GM19240 (cell line): ENCODE data around the gene UBALD1.
"Not testable (repeated sequence)": the region's sequence is repeated elsewhere in the genome, so short reads cannot be mapped to it uniquely, and the experiment has no call there.

Experiments used
- DNase-seq: peaks from one replicate; pipeline ENCODE4 v3.0.0; 2011; ENCODE audit warnings: low spot score; ENCODE audit not compliant: insufficient read length

The UBALD1 gene

DNA sequence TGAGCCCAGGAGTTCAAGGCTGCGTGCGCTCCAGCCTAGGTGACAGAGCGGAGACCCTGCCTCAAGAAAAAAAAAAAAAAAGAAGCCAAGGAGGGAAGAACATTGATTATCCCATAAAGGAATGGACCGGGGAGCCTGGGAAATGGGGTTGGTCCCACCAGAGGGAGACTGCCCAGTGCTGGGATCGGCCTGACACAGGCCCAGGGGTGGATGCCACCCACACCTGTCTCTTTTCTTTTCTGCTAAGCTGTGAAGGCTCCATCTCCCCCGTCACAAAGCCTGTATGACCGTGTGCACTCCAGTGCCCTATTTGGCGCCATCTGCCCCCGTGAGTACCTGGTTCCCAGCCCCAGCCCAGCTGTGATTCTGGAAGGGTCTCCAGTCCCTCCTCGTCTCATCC is 15.7 kb downstream of the UBALD1 start:
- DNase-seq = no peak

DNA sequence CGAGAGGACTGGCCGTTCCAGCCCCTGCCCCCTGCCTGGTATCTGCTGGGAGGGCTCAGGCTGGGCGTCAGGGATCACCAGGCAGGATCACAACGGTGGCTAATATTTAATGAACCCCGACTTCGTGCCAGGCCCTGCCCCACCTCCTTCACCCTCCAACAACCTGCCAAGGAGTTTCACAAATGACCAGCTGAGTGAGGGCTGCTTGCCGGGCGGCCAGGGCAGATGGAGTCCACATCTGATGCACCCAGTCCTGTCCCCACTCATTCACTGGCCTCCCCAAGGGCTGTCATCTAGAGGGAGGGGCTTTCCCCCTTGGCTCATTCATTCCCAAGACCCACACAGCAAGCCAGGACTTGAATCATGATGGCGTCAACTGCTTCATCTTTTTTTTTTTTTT is 17.5 kb downstream of the UBALD1 start:
- no peak for DNase-seq

DNA sequence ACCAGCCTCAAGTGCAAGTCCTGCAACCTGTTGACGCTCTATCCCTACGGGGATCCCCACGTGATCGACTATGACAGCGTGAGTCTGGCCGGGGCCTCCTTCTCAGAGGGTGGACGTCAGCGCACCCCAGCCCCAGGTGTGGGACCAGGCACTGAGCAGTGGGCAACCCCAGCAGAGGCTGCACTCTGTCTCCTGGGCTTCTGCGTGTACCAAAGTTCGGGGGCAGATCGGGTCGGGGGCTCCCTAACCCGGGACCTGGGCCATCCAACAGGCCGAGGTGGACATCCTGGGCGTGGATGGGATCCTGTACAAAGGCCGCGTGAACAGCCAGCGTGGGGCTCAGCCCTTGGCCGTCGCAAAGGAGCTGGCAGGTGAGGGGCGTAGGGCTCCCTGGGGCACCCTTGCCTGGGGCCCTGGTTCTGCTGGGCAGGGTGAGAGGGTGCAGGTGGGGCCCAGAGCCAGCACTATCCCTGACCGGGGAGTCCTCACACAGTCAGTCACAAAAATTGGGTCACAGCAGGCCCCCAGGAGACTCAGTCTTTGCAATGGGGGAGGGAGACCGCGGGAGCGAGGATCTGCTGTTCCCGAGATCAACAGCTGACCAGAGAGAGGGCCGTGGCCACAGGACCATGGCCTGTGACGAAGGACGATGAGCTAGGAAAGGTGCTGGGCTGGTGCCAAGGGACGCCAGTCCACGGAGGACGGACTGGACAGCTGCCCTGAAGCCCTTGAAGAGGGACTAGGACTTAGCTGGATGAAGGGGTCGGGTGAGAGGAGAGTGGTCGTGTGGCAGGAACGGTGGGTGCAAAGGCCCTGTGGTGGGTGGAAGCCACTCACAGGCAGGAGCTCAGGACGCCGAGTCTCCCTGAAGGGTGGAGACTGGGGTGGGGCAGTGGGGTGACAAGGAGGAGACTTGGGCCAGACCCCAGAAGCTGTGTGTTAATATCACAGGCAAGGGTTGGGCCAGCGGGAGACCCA is 20.0 kb downstream of the UBALD1 start:
- DNase-seq = no peak

DNA sequence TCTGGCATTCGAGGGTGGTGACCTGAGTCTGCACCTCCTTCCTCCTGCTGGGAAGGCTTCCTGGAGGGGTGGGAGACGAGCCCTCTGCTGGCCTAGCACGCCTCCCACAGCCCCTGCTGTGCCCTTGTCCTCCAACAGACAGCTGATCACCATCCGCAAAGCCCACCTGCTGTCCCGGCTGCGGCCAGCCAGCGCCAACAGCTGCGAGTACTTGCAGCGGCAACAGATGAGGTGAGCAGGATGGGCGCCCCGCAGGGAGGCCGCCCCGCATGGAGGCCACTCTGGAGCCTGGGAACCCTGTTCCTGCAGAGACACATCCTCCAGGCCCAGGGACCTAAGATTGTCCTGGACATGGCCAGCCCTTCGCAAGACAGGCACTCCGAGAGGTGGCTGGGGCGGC is 21.6 kb downstream of the UBALD1 start:
- DNase-seq = no peak

DNA sequence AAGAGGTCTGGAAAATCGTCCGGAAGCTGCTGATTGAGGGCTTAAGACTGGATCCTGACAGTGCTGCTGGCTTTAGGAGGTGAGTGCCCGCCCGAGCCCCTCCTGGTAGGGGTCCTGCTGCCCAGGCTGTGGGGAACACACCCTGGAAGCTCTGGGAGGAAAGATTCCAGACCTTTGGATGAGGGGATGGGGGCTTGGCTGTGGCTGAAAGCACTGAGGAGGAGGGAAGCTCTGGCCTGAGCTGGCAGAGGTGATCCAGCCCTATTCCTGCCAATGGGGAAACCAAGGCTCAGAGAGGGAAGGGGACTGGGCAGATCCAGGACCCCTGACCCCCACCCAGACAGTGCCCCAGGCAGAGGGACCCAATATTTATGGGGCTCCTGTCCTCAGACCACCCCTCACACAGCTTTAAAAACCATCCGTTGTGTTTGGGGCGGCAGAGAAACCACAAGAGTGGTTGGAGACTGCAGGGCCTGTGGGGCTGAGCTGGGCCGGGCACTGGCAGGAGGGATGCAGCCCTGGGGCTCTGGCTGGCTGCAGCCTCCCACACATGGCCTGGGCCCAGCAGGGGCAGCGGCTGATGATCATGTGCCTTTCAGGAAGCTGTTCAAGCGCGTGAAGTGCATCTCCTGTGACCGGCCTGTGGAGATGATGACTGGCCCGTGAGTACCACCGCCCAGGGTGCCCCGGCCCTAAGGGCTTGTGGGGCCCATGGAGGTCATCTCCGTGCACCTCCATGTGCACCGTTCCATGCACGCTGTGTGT is 22.8 kb downstream of the UBALD1 start:
- no peak for DNase-seq

DNA sequence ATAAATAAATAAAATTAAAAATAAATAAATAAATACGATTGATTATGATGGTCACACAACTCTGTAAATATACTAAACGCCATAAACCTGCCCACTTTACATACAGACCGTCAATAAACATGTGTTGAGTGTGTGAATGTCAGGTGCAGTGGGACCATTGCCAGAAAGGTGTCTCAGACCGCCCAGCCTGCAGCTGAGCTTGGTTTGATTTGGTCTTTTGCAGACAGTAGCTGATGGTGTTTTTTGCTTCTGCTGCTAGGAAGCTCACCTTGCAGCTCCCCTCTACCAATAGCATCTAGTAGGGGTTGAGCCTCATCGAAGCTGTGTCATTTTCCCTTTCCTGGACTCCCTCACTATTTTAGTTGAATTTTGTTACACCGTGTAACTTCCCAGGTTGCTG is 23.5 kb downstream of the UBALD1 start:
- no peak for DNase-seq

DNA sequence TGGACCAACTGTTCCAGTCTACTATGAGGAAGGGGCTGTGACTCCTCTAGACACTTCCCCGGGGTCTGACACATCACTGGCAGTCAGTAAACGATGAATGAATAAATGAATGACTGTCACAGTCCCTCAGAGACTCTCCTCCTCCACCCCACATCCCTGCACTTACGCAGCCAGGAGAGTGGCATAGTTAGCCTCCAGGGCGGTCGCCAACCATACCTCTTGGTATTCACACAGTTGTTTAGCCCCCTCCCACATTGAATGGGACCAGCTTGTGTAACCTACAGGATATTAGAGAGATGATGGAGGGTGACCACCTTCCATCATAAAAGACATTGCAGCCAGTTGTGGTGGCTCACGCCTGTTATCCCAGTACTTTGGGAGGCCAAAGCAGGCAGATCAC is 25.7 kb downstream of the UBALD1 start:
- DNase-seq = no peak

DNA sequence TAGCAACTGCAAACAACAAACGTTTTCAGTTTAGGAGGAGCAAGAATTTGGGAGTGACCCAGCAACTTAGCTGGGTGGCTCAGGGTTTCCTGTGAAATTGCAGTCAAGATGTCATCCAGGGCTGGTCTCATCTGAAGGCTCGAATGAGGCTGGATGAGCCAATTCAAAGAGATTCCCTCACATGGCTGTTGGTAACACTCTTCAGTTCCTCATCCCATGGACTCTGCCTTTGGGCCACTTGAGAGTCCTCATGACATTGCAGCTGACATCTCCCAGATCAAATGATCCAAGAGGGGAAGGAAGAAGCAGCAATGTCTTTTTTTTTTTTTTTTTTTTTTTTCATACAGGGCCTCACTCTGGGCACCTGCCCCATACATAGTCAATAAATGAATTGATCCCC is 26.3 kb downstream of the UBALD1 start:
- no peak for DNase-seq

DNA sequence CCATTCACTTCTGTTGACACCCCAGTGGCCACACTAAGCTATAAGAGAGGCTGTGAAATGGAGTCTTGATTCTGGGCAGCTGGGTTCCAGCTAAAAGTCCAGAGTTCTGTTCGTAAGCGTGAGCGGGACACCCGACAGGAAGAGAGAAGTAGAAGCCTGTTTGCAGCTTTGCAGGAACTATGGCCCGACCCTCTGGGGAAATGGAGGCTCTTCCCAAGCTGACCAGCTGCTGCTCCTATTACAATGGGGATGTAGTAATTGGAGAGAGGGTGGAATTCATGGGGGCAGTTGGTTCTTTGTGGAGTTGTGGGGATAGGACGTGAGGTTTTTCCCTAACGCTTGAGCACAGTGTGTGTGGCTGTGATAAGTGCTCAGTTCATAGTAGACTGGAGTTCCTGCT is 28.4 kb downstream of the UBALD1 start:
- DNase-seq = no peak

DNA sequence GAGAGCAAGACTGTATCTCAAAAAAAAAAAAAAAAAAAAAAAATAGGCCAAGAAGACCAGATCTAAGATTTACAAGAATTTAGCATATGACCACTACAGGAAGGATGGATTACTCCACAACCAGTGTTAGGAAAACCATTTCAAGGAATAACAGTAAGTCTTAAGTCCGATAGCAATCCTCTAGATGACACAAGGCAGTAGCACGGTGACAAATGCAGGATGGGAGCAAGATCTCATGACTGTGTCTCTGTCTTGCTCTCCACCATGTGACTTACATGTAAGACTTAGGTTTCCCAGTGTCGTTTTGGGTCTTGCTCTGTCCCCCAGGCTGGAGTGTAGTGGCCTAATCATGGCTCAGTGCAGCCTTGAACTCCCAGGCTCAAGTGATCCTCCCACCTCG is 30.8 kb downstream of the UBALD1 start:
- no peak for DNase-seq

DNA sequence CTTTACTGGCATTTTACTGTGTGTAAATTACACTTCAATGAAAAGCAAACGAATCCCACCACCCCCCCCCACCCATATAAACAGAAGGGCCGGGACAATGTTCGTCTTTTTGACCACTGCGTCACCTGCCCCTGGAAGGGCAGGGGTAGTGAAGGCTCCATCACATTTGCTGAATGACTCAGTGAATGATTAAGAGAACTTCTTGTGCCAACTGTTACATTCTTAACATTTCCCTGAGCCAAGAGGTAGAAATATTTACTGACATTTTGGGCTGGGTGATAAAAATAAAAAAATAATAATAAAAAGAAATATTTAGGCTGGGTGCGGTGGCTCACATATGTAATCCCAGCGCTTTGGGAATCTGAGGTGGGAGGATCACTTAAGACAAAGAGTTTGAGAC is 34.4 kb downstream of the UBALD1 start:
- DNase-seq = no peak

DNA sequence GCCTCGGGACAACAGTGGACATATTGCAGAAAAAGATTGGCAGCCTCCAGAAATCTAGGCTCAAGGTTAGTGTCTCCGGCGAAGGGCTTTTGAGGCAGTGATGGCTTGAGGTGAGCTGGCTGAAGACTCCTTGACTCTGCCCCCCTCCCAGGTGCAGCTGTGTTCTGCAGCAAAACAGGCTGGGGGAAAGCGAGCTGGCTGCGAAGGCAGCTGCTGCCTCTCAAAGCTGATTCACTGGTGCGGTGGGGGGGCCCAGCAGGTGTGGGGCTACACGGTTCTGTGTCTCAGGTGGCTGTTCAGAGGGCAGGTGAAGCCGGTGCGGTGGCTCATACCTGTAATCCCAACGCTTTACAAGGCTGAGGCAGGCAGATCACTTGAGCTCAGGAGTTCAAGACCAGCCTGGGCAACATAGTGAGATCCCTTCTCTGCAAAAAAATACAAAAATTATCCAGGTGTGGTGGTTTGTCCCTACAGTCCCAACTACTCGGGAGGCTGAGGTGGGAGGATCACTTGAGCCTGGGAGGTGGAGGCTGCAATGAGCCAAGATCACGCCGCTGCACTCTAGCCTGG is 35.6 kb downstream of the UBALD1 start:
- no peak for DNase-seq

DNA sequence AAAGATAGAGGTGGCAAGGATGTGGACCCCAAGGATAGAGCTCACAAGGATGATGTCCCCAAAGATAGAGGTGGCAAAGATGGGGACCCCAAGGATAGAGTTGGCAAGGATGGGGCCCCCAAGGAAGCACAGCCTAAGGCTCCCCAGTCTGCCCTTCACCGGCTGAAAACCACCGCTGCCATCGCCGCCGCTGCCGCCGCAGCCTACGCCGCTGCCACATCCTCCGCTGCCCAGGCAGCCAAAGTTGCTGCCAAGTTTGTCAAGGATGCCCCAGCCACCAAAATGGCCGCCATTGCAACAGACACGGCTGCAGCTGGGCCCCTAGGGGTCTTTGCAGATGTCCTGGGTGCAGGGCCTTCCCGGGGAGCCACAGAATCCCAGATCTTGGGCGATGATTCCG is 38.7 kb downstream of the UBALD1 start:
- DNase-seq = no peak

DNA sequence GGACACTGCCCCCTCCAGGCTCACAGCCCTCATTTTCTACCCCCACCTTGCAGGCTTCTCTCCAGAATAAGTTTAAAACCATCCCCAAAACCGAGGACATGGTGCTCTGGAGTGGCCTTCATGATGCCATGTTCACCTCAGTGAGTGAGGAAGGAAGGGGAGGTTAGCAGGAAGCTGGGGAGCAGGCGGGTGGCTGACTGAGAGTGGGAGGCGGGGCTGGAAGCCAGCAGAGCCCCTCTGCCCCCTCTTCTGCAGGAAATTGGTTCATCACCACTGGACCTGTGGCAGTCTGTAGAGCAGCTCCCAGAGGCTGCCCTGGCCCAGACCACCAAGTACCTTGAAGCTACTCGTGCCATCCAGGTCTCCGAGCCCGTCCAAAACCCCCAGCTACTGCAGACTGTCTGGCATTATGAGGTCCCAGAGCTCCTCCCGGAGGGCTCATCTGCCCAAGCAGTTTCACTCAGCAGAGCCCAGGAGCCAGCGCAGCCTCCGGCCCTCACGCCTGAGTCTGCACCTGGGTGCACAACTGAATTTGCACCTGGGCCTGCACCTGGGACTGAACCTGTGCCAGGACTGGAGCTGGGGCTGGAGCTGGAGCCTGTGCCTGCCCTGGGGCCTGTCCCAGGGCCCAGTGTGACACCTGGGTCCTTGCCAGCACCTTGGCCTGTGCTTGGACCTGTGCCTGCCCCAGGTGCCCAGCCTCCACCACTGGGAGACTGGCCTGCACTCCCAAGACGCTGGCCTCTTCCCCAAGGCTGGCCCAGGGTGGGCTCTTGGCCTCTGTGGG is 39.6 kb downstream of the UBALD1 start:
- no peak for DNase-seq

DNA sequence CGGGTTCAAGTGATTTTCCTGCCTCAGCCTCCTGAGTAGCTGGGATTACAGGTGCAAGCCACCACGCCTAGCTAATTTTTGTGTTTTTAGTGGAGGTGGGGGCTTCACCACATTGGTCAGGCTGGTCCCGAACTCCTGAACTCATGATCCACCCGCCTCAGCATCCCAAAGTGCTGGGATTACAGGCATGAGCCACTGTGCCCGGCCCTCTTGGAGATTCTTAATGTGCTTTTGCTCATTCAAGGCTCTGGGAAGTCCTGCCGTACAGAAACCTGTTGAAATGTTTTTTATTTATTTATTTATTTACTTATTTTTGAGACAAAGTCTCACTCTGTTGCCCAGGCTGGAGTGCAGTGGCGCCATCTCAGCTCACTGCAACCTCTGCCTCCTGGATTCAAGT is 40.8 kb downstream of the UBALD1 start:
- not testable (repeated sequence) for DNase-seq

DNA sequence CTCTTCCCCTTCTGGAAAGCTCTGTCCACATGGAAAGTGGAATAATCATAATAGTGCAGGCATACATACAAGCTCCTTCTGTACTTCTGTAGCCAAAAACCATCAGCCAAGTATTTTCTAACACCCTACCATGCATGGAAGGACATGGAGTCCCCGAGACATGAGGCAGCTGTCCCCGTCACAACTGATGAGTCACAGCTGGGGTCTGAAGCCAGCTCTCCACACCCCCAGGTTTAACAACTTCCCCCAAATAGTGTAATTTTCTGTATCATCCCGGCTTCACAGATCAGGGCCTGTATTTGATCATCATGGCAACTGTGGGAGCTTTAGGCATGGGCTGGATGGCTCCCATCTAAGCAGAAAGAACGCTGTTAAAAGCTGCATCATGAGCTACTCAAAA is 42.0 kb downstream of the UBALD1 start:
- DNase-seq = no peak

DNA sequence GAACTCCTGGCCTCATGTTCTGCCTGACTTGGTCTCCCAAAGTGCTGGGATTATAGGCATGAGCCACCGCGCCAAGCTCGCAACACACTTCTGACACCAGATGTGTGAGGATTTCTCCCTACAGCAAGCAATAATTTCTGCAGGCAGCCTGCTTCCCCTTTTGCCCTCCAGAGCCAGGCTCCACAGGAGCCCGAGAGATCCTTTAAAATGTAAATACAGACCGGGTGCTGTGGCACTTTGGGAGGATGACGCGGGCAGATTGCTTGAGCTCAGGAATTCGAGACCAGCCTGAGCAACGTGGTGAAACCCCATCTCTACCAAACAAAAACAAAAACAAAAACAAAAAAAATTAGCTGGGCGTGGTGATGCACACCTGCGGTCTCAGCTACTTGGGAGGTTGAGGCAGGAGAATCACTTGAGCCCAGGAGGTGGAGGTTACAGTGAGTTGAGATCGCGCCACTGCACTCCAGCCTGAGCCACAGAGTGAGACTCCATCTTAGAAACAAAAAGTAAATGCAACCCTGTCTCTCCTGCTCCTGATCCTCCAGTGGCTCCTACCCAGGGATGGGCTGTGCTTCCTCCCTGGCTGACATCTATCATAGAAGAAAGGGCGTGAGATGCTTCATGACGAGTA is 43.9 kb downstream of the UBALD1 start:
- DNase-seq = no peak

DNA sequence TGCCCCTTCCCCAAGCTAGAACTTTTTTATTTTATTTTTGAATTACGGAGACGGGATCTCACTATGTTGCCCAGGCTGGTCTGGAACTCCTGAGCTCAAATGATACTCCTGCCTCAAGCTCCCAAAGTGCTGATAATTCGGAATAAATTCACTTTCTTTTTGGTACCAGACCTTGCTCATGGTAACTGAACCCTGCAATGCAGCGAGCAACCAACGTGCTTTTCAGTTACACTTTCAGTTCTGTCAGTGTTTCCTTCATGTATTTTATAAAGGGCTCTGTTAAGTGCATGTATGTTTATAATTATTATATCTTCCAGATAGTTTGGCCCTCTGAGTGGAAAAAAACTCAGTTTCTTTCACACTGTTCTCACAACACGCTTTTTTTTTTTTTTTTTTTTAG is 44.6 kb downstream of the UBALD1 start:
- DNase-seq = no peak

DNA sequence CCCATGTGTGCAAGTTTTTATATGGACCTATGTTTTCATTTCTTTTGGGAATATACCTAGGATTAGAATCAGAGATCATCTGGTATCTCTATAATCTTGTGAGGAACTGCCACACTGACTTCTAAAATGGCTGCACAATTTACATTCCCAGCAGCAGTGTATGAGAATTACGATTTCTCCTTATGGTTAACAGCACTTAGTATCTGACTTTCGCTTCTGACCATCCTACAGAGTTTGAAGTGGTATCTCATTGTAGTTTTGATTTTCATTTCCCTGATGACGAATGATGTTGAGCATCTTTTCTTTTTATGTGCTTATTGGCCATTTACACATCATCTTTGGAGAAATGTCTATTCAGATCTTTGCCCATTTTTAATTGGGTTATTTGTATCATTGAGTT is 48.5 kb downstream of the UBALD1 start:
- DNase-seq = no peak

DNA sequence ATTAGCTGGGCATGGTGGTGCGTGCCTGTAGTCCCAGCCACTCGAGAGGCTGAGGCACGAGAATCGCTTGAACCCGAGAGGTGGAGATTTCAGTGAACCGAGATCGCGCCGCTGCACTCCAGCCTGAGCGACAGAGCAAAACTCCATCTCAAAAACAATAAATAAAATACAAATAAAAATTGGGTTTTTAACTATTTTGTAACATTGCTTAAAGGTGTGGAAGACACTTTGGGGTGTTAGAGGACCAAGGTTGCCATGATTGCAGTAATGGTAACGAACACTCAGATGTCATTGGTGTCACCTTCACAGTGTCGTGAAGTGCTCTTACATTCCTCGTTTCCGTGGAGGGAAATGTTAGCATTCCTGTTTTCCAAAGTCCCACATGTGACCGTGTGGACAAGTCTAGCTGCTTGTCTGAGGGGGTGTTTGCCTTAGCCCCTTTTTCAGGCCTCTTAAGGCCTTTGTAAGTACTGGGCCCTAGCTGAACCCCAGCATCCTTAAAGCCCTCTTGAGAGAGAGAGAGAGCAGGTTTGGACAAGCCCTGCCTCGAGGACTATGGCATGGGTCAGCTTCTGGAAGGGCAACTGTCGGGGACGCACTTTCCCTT is 49.9 kb downstream of the UBALD1 start:
- DNase-seq = no peak

DNA sequence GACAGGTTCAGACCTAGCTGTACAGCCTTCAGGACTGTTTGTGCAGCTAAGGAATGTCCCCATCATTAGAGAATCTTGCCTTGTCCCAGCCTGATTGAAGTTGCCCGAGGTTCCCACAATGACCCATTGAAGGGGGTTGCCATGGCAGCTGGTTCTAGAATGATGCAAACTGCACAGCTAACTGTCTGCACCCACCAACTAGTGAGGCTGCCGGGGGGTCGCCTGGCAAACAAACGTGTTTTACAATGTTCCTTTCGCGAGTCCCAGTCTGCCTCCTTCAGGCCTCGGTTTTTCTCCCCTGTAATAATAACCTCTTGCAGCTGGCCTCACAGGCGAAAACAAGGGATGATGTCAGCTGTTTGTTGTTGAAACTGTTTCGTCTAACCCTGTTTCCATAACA is 53.1 kb downstream of the UBALD1 start:
- no peak for DNase-seq
